K562 (cell line): ENCODE measurements around the gene ME3. TPM values are rescaled to one million over a fixed set of nuclear protein-coding genes. Genes with fewer than 3 reads are reported as not detected.
A peak's percentile ranks its signal among the peaks of the same experiment; 100 is the strongest.

Source experiments
- ATAC-seq: fragments of 200-7000 bp; cut with Tn5 transposase; 3 replicates; pipeline ENCODE4 v1.9.1; 2020; ENCODE audit warnings: moderate library complexity
- BruUV-seq: library from RNA; stranded (reverse); fragments of 400-500 nt; replicated peaks from 2 replicates; lab custom pipeline; 2021; lab: Mats Ljungman, UMichigan
- CTCF ChIA-PET: fragments of 300-600 bp; formaldehyde crosslinking; extraction: SDS; loops from one replicate; lab custom pipeline; 2021; ENCODE audit warnings: low intra/inter-chr PET ratio; lab: Yijun Ruan, JAX
- POLR2A ChIA-PET: fragments of 300-600, 350-650 bp; sonication (Branson Sonifier 250); formaldehyde crosslinking; extraction: SDS; loops from one replicate; lab custom pipeline; 2021; ENCODE audit warnings: antibody characterized with exemption, inconsistent platforms; lab: Yijun Ruan, JAX
- DNase-seq, 4 experiments: peaks; one replicate each; pipeline versions ENCODE4 v3.0.0 to v3.0.0-alpha.2; 2011 to 2018; ENCODE audit warnings: low spot score in 3 of 4, mixed read lengths in 3 of 4; ENCODE audit errors: extremely low read depth in 1 of 4
- FAIRE-seq: peaks from 2 replicates; lab custom pipeline; 2011; peaks lifted over from hg19 to GRCh38; lab: Jason Lieb, UNC
- H2AFZ ChIP-seq: 2 replicates; pipeline ENCODE4 v1.6.0; 2011; ENCODE audit warnings: low read depth, low read length, control low read depth, inconsistent platforms
- H3K27ac ChIP-seq: fragments of 200-600 bp; 3 replicates; pipeline ENCODE4 v1.8.0; 2011; ENCODE audit warnings: low read depth, mild to moderate bottlenecking, control low read depth, inconsistent platforms, low read length, moderate library complexity, mixed read lengths; ENCODE audit errors: extremely low read depth
- H3K27me3 ChIP-seq, 2 experiments: fragments of 300-600 bp in 1 of 2; 2 replicates in 1 of 2; 3 replicates in 1 of 2; pipeline versions ENCODE4 v1.6.0 to v1.8.0; 2011; ENCODE audit warnings: inconsistent platforms in 2 of 2, low read length in 2 of 2, mild to moderate bottlenecking in 1 of 2, mixed read lengths in 1 of 2, moderate library complexity in 1 of 2; ENCODE audit not compliant: control insufficient read depth in 2 of 2, insufficient read depth in 2 of 2
- H3K36me3 ChIP-seq: fragments of 300-600 bp; 3 replicates; pipeline ENCODE4 v1.8.0; 2011; ENCODE audit warnings: mild to moderate bottlenecking, low read length, inconsistent platforms; ENCODE audit not compliant: control insufficient read depth, insufficient read depth
- H3K4me1 ChIP-seq, 2 experiments: fragments of 200-600 bp in 1 of 2; replicated peaks in 1 of 2; 2 replicates in 1 of 2; 3 replicates in 1 of 2; pipeline versions ENCODE4 v1.5.1 to v1.8.0; 2011; ENCODE audit warnings: inconsistent platforms in 2 of 2, low read length in 2 of 2, mild to moderate bottlenecking in 1 of 2, mixed read lengths in 1 of 2, moderate library complexity in 1 of 2; ENCODE audit not compliant: control insufficient read depth in 2 of 2, insufficient read depth in 2 of 2
- H3K4me2 ChIP-seq: 2 replicates; pipeline ENCODE4 v1.6.1; 2011; ENCODE audit warnings: low read length, control low read depth, inconsistent platforms, mixed read lengths; ENCODE audit not compliant: insufficient read depth
- H3K4me3 ChIP-seq: fragments of 200-600 bp; sonication (generic), shearing (Covaris generic); 2 replicates; pipeline ENCODE4 v1.5.1; 2016; ENCODE audit warnings: control low read depth, inconsistent platforms
- H3K79me2 ChIP-seq: fragments of 200-600 bp; 3 replicates; pipeline ENCODE4 v1.8.0; 2011; ENCODE audit warnings: low read length, inconsistent platforms; ENCODE audit not compliant: control insufficient read depth, insufficient read depth
- H3K9ac ChIP-seq, 2 experiments: 2 replicates each; pipeline versions ENCODE4 v1.6.0 to v1.6.1; 2011; ENCODE audit warnings: low read depth in 2 of 2, low read length in 2 of 2, control low read depth in 1 of 2, inconsistent platforms in 1 of 2, mild to moderate bottlenecking in 1 of 2, mixed read lengths in 1 of 2; ENCODE audit not compliant: insufficient read depth in 1 of 2
- H3K9me1 ChIP-seq: one replicate; pipeline ENCODE4 v1.6.0; 2011; ENCODE audit warnings: inconsistent platforms, mild to moderate bottlenecking, low read length, moderate library complexity; ENCODE audit not compliant: control insufficient read depth, insufficient read depth
- H3K9me3 ChIP-seq: replicated peaks from 2 replicates; pipeline ENCODE4 v1.5.1; 2011; ENCODE audit warnings: low read depth, low read length, inconsistent platforms; ENCODE audit not compliant: control insufficient read depth, insufficient read depth
- H4K20me1 ChIP-seq: replicated peaks from 2 replicates; pipeline ENCODE4 v1.6.1; 2011; ENCODE audit warnings: low read length, inconsistent platforms, mixed read lengths; ENCODE audit not compliant: control insufficient read depth, insufficient read depth
- BHLHE40 ChIP-seq: IDR thresholded peaks from 2 replicates; pipeline ENCODE4 v1.6.1; 2011; ENCODE audit warnings: low read length, improper control_type of control experiment
- GATAD2B ChIP-seq: fragments of 450-650 bp; IDR thresholded peaks from 2 replicates; pipeline ENCODE4 v1.6.1; 2017; ENCODE audit warnings: mild to moderate bottlenecking, borderline replicate concordance
- NFE2L1 ChIP-seq: fragments of 450-650 bp; IDR thresholded peaks from 2 replicates; pipeline ENCODE4 v1.6.1; 2016; ENCODE audit warnings: missing genetic modification characterization, low read depth, mild to moderate bottlenecking, missing compliant biosample characterization, moderate library complexity, borderline replicate concordance
- PHF21A ChIP-seq: fragments of 450-650 bp; IDR thresholded peaks from 2 replicates; pipeline ENCODE4 v1.6.1; 2017; ENCODE audit warnings: low read depth, borderline replicate concordance
- SIRT6 ChIP-seq: IDR thresholded peaks from one replicate; pipeline ENCODE4 v1.6.1; 2012; ENCODE audit warnings: low read depth, mild to moderate bottlenecking, control low read depth, inconsistent platforms, low read length, moderate library complexity
- YY1 ChIP-seq, 3 experiments: IDR thresholded peaks; 2 replicates each; pipeline ENCODE4 v1.6.1; 2011; ENCODE audit warnings: low read length in 2 of 3, mild to moderate bottlenecking in 2 of 3, moderate library complexity in 2 of 3, borderline replicate concordance in 1 of 3, control low read depth in 1 of 3, low read depth in 1 of 3; ENCODE audit not compliant: insufficient read depth in 3 of 3, insufficient replicate concordance in 2 of 3, control insufficient read depth in 1 of 3, insufficient read length in 1 of 3; ENCODE audit errors: extremely low read depth in 1 of 3
- ZNF133 ChIP-seq: fragments of 250-450 bp; sonication (Bioruptor Pico); IDR thresholded peaks from 2 replicates; pipeline ENCODE4 v1.4.0; 2020; ENCODE audit warnings: mild to moderate bottlenecking
- ZNF134 ChIP-seq: fragments of 250-450 bp; sonication (Bioruptor Pico); conservative IDR thresholded peaks from 2 replicates; pipeline ENCODE4 v1.4.0; 2020
- ZNF224 ChIP-seq: sonication (generic); formaldehyde crosslinking; IDR thresholded peaks from 2 replicates; pipeline ENCODE4 v1.8.0; 2022; ENCODE audit warnings: mild to moderate bottlenecking, missing genetic modification reagents
- WGBS: fragments of 100-300 bp; shearing (Covaris generic); methylation state at CpG from one replicate; pipeline ENCODE4 v1.1.6; 2016; ENCODE audit warnings: low coverage, mixed read lengths; ENCODE audit not compliant: insufficient coverage; ENCODE audit errors: missing lambda C conversion rate; 5-methylcytosine and 5-hydroxymethylcytosine counted together
- in situ Hi-C: fragments of 300-500 bp; cut with MboI; formaldehyde crosslinking; loops from 4 replicates; pipeline ENCODE4 v1.15.0; 2018; ENCODE audit warnings: inconsistent platforms, mixed read lengths
- intact Hi-C: fragments of 100-400 bp; cut with micrococcal nuclease; formaldehyde crosslinking; loops from 2 replicates; pipeline ENCODE4 v1.14.2; 2022
- polyA plus RNA-seq, 8 experiments: library from polyadenylated mRNA; depleted of rRNA in 4 of 8; stranded (reverse) in 5 of 8; unstranded in 3 of 8; fragments of >200 nt; fragmentation: Nextera tagmentation in 2 of 8; fragmentation: Illumina TruSeq in 1 of 8; extraction: Ambion mirVana in 2 of 8; extraction: Trizol in 1 of 8; gene quantifications; 2 replicates each; pipeline versions ENCODE4 v1.2.1 to v1.2.3, GENCODE V29; 2011 to 2014; ENCODE audit warnings: inconsistent platforms in 1 of 8, missing spikeins in 1 of 8
- total RNA-seq, 7 experiments: library from RNA; depleted of rRNA in 6 of 7; stranded (reverse); fragments of >200 nt in 6 of 7; fragmentation: Illumina TruSeq in 2 of 7; extraction: Trizol in 2 of 7; gene quantifications; 2 replicates each; pipeline versions ENCODE4 v1.2.1 to v1.2.3, GENCODE V29; 2011 to 2021; ENCODE audit warnings: low replicate concordance in 1 of 7
- TF ChIP-seq, protein P1 (sequence below): fragments of 250-450 bp; sonication (Bioruptor Pico); IDR thresholded peaks from 2 replicates; pipeline ENCODE4 v1.5.1; 2021; ENCODE audit warnings: mild to moderate bottlenecking
- TF ChIP-seq, protein P2 (sequence below): fragments of 450-650 bp; IDR thresholded peaks from 2 replicates; pipeline ENCODE4 v1.6.1; 2016; ENCODE audit warnings: borderline replicate concordance
- TF ChIP-seq, protein P3 (sequence below), 3 experiments: IDR thresholded peaks in 2 of 3; conservative IDR thresholded peaks in 1 of 3; 2 replicates each; pipeline ENCODE4 v1.5.1; 2011 to 2012; ENCODE audit warnings: low read length in 3 of 3, mild to moderate bottlenecking in 3 of 3, control low read depth in 2 of 3, improper control_type of control experiment in 1 of 3, inconsistent platforms in 1 of 3, low read depth in 1 of 3, mixed read lengths in 1 of 3, moderate library complexity in 1 of 3; ENCODE audit not compliant: insufficient read depth in 2 of 3
- TF ChIP-seq, protein P4 (sequence below): fragments of 250-450 bp; sonication (Bioruptor Pico); IDR thresholded peaks from 2 replicates; pipeline ENCODE4 v1.4.0; 2020; ENCODE audit warnings: mild to moderate bottlenecking, moderate library complexity

Gene ME3
- total and polyA plus RNA-seq, 9 of the 15 experiments (the other 6 are each of a cell fraction or from before 2014, with no cell fraction given): not detected

DNA sequence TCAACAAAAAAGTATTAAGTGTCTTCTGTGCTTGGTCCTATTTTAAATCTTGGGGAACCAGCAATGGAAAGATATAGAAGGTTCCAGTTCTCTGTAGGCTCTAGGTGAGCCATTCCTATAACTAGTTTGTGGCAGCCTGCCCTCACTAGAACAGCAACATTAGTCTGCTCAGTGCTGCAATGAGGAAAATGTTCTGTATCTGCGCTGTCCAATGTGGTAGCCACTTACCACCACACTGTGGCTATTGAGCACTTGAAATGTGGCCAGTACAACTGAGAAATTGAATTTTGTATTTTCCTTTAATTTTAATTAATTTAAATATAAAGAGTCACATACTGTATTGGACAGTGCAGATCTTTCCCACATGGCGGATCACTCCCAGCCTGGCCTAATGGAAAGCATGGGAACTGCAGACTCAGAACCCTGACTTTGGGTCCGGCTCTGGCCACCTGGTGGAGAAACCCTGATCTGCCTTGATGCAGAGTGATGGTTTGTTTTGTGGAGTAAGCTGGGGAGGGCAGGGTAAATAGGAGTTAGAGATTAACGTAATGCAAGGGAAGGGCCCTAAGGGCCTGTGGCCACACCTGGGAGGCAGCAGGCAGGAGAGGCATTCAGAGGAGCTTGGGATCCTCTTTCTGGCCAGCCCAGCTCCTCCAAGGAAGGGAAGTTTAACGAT lies 101.0 kb downstream of the ME3 start:
- POLR2A ChIA-PET: interaction anchor here (0.7 to 1.0 kb wide), 2 partner anchors 12 to 19 kb away, joined by 3 read pairs; no protein-coding TSS in a partner anchor
- Histone ChIP-seq H3K4me1 (no peaks in the 10 kb centered on the region), H3K36me3 (no peaks in the 10 kb centered on the region), H3K27ac (no peak overlapping the region), H3K9me3 (no peaks in the 10 kb centered on the region), H3K4me3 (no peak overlapping the region), H3K9ac (no peak overlapping the region), H3K9me1 (no peaks in the 10 kb centered on the region), H3K79me2 (no peaks in the 10 kb centered on the region), H3K4me2 (no peak overlapping the region), H2AFZ (no peak overlapping the region), H4K20me1 (no peaks in the 10 kb centered on the region), H3K27me3 (peaks cover 11 to 37% of the 10 kb centered on the region in 2 experiments; a peak in 4 of 5 replicates)
- intact Hi-C loops: loop anchor here (1.0 kb wide), 2 partner anchors 84 to 115 kb away; no protein-coding TSS in a partner anchor
- DNase-seq: peak; percentile 63 to 74 (median 69)
- FAIRE-seq: peak; percentile 92
- WGBS: 13% methylated on average over 5 of the region's 5 CpGs
- BruUV-seq: no TSS peak
- in situ Hi-C loops: loop anchor here (5.0 kb wide), 1 partner anchor 114 kb away; no protein-coding TSS in a partner anchor
- CTCF ChIA-PET: interaction anchor here (0.8 to 2.1 kb wide), 4 partner anchors 33 to 179 kb away, joined by 3 to 18 read pairs (median 4); no protein-coding TSS in a partner anchor
- peak; percentile 99 for ATAC-seq
- TF ChIP-seq, protein P1, sequence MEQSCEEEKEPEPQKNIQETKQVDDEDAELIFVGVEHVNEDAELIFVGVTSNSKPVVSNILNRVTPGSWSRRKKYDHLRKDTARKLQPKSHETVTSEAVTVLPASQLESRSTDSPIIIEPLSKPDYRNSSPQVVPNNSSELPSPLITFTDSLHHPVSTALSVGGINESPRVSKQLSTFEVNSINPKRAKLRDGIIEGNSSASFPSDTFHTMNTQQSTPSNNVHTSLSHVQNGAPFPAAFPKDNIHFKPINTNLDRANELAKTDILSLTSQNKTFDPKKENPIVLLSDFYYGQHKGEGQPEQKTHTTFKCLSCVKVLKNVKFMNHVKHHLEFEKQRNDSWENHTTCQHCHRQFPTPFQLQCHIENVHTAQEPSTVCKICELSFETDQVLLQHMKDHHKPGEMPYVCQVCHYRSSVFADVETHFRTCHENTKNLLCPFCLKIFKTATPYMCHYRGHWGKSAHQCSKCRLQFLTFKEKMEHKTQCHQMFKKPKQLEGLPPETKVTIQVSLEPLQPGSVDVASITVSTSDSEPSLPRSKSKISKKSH (CRISPR knock-in tag): no peak
- TF ChIP-seq YY1 (IDR thresholded peaks at IDR 0.05; ENCODE audit: borderline replicate concordance in 1 of 3, control insufficient read depth in 1 of 3, extremely low read depth in 1 of 3, insufficient read depth in 3 of 3, insufficient read length in 1 of 3, insufficient replicate concordance in 2 of 3, low read depth in 1 of 3, low read length in 2 of 3) (peak in 1 of 3 experiments; percentile 19), ZNF224 (CRISPR knock-in tag) (no peak), GATAD2B (no peak), BHLHE40 (no peak), ZNF133 (no peak), PHF21A (no peak), ZNF134 (CRISPR knock-in tag) (no peak), SIRT6 (no peak), NFE2L1 (tag) (no peak)
- TF ChIP-seq, protein P2, sequence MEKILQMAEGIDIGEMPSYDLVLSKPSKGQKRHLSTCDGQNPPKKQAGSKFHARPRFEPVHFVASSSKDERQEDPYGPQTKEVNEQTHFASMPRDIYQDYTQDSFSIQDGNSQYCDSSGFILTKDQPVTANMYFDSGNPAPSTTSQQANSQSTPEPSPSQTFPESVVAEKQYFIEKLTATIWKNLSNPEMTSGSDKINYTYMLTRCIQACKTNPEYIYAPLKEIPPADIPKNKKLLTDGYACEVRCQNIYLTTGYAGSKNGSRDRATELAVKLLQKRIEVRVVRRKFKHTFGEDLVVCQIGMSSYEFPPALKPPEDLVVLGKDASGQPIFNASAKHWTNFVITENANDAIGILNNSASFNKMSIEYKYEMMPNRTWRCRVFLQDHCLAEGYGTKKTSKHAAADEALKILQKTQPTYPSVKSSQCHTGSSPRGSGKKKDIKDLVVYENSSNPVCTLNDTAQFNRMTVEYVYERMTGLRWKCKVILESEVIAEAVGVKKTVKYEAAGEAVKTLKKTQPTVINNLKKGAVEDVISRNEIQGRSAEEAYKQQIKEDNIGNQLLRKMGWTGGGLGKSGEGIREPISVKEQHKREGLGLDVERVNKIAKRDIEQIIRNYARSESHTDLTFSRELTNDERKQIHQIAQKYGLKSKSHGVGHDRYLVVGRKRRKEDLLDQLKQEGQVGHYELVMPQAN: no peak
- TF ChIP-seq, protein P3, sequence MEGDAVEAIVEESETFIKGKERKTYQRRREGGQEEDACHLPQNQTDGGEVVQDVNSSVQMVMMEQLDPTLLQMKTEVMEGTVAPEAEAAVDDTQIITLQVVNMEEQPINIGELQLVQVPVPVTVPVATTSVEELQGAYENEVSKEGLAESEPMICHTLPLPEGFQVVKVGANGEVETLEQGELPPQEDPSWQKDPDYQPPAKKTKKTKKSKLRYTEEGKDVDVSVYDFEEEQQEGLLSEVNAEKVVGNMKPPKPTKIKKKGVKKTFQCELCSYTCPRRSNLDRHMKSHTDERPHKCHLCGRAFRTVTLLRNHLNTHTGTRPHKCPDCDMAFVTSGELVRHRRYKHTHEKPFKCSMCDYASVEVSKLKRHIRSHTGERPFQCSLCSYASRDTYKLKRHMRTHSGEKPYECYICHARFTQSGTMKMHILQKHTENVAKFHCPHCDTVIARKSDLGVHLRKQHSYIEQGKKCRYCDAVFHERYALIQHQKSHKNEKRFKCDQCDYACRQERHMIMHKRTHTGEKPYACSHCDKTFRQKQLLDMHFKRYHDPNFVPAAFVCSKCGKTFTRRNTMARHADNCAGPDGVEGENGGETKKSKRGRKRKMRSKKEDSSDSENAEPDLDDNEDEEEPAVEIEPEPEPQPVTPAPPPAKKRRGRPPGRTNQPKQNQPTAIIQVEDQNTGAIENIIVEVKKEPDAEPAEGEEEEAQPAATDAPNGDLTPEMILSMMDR (IDR thresholded peaks at IDR 0.05 in 2 of 3, conservative IDR thresholded peaks at IDR 0.05 in 1 of 3; ENCODE audit: insufficient read depth in 2 of 3, low read depth in 1 of 3, low read length in 3 of 3): peak; percentile 81 to 98 (median 85)
- TF ChIP-seq, protein P4, sequence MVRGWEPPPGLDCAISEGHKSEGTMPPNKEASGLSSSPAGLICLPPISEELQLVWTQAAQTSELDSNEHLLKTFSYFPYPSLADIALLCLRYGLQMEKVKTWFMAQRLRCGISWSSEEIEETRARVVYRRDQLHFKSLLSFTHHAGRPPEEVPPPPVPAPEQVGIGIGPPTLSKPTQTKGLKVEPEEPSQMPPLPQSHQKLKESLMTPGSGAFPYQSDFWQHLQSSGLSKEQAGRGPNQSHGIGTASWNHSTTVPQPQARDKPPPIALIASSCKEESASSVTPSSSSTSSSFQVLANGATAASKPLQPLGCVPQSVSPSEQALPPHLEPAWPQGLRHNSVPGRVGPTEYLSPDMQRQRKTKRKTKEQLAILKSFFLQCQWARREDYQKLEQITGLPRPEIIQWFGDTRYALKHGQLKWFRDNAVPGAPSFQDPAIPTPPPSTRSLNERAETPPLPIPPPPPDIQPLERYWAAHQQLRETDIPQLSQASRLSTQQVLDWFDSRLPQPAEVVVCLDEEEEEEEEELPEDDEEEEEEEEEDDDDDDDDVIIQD (CRISPR knock-in tag): no peak
